Measurements from ENCODE around the gene C4orf50. TPM values are rescaled to one million over a fixed set of nuclear protein-coding genes. Genes with fewer than 3 reads are reported as not detected.

The C4orf50 gene
- total RNA-seq, 4 donors from 2014 or later = 0.04 to 0.19 (median 0.04) TPM; not detected in 1

- TF ChIP-seq CTCF (IDR thresholded peaks at IDR 0.05) (no peak), POLR2A (IDR thresholded peaks at IDR 0.05) (no peak)
- no peak overlapping the region for H3K27ac ChIP-seq
- 28 to 37% methylated on average over 6 of the region's 6 CpGs for WGBS, 2 donors
- intact Hi-C loops (cut with DNase I) = no loop called here
- no peaks in the 10 kb centered on the region for H3K36me3 ChIP-seq
- H3K4me1 ChIP-seq = no peaks in the 10 kb centered on the region
- peaks cover 0 to 54% (median 0%) of the 10 kb centered on the region in 4 donors for H3K27me3 ChIP-seq
- DNase-seq = no peak
- peaks cover 0 to 17% (median 9%) of the 10 kb centered on the region in 3 donors for H3K9me3 ChIP-seq
- H3K4me3 ChIP-seq = no peak overlapping the region
Observed at GRCh38 chr4:5943561-5943960, 74.7 kb downstream of the C4orf50 start.

- no peak for DNase-seq
- H3K27me3 ChIP-seq = peaks cover 0 to 48% (median 0%) of the 10 kb centered on the region in 4 donors
- no peak overlapping the region for H3K27ac ChIP-seq
- intact Hi-C loops (cut with DNase I) = no loop called here
- TF ChIP-seq POLR2A (IDR thresholded peaks at IDR 0.05) (no peak), CTCF (IDR thresholded peaks at IDR 0.05) (no peak)
- H3K36me3 ChIP-seq = no peaks in the 10 kb centered on the region
- H3K9me3 ChIP-seq = peaks cover 0 to 17% (median 9%) of the 10 kb centered on the region in 3 donors
- H3K4me3 ChIP-seq = no peak overlapping the region
- 41 to 43% methylated on average over 9 of the region's 9 CpGs for WGBS, 2 donors
- H3K4me1 ChIP-seq = no peaks in the 10 kb centered on the region
Observed at GRCh38 chr4:5942947-5943346, 75.3 kb downstream of the C4orf50 start.

DNA sequence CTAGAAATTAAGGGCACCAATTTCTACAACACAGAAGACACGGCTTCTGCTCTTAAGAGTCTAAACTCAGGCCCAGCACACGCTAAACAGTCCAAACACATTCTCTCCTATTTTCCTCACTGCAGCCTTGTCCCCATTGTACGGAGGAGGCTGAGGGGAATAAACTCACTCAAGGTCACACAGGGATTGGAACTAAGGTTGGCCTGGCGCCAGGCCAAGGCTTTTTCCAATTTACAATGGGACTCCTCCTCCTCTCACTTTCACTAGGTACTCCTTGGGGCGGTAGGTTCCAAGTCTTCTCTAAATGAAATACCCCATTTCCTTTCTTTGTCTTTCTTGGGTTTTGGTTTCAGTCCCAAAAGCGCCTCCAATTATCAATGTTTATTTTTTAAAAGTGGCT, 76.6 kb downstream of the C4orf50 start:
- TF ChIP-seq CTCF (IDR thresholded peaks at IDR 0.05) (no peak), POLR2A (IDR thresholded peaks at IDR 0.05) (no peak)
- Histone ChIP-seq H3K36me3 (no peaks in the 10 kb centered on the region), H3K27ac (no peak overlapping the region), H3K9me3 (peaks cover 0 to 8% (median 0%) of the 10 kb centered on the region in 3 donors), H3K4me3 (no peak overlapping the region), H3K4me1 (no peaks in the 10 kb centered on the region), H3K27me3 (peaks cover 0 to 40% (median 0%) of the 10 kb centered on the region in 4 donors)
- intact Hi-C loops (cut with DNase I) = no loop called here
- WGBS, 2 donors = 52 to 55% methylated on average over 6 of the region's 6 CpGs
- DNase-seq = no peak

GRCh38 chr4:5940470-5941203, 77.6 kb downstream of the C4orf50 start:
- Histone ChIP-seq H3K4me1 (no peaks in the 10 kb centered on the region), H3K27ac (no peak overlapping the region), H3K27me3 (peaks cover 0 to 32% (median 0%) of the 10 kb centered on the region in 4 donors), H3K9me3 (no peaks in the 10 kb centered on the region), H3K4me3 (no peak overlapping the region), H3K36me3 (no peaks in the 10 kb centered on the region)
- 51 to 67% methylated on average over 2 to 3 of the region's 3 CpGs for WGBS, 2 donors
- no peak for DNase-seq
- intact Hi-C loops (cut with DNase I) = no loop called here
- TF ChIP-seq CTCF (IDR thresholded peaks at IDR 0.05) = no peak
- TF ChIP-seq POLR2A (IDR thresholded peaks at IDR 0.05) = no peak

DNA sequence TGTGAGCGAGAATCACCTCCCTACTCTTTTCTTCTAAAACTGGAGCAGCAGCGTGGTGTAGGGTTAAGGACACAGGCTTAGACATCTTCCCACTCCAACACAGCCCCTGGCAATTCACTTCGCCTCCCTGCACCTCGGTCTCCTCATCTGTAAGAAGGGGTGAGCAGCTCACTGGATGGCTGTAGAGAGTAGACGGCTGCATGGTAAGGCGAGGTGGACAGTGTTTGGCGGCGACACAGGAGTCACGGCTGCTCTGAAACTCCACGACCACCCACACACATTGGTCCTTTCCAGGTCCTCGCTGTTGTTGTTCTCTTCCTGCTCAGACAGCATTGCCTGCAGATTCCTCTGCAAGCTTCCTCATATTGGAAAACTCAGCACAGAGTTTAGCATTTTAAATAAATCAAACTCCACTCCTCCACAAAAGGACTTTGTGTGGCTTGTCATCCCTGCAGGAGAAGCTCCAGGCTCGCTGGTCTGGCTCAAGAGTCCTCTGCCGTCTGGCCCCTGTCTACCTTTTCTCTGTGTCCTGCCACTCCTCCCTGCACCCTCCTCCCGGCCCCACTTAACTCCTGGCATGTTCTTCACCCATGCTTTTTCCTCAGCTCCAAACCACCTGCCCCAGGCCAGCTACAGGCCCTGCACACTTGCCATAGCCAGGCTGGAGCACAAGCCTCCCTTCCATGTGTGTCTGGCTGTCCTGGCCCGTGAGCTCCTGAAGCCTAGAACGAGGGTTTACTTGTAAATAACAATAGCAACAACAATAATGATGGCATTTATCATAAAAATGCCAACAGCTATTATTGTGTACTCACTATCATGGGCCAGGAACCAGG, 84.0 kb downstream of the C4orf50 start:
- peaks cover 0 to 62% (median 0%) of the 10 kb centered on the region in 4 donors for H3K27me3 ChIP-seq
- H3K36me3 ChIP-seq = no peaks in the 10 kb centered on the region
- H3K9me3 ChIP-seq = no peaks in the 10 kb centered on the region
- TF ChIP-seq POLR2A (IDR thresholded peaks at IDR 0.05) = no peak
- TF ChIP-seq CTCF (IDR thresholded peaks at IDR 0.05) = no peak
- H3K4me1 ChIP-seq = no peaks in the 10 kb centered on the region
- intact Hi-C loops (cut with DNase I) = no loop called here
- no peak for DNase-seq
- WGBS, 2 donors = 52 to 72% methylated on average over 16 of the region's 16 CpGs
- no peak overlapping the region for H3K27ac ChIP-seq
- H3K4me3 ChIP-seq = no peak overlapping the region
